Right ventricle myocardium superior (tissue), 1 donor: ENCODE results near the gene LIX1. TPM values are rescaled to one million over a fixed set of nuclear protein-coding genes. Genes with fewer than 3 reads are reported as not detected.
A peak's percentile ranks its signal among the peaks of the same experiment; 100 is the strongest.

Source experiments
- ATAC-seq: fragments of 200-7000 bp; cut with Tn5 transposase; one replicate; pipeline ENCODE4 v1.9.1; 2020; ENCODE audit warnings: mild to moderate bottlenecking; ENCODE audit not compliant: poor library complexity
- DNase-seq: peaks from one replicate; pipeline ENCODE4 v3.0.0-alpha.2; 2020
- intact Hi-C: fragments of 100-400 bp; cut with DNase I; formaldehyde crosslinking; loops from one replicate; pipeline ENCODE4 v1.11.2; 2022
- total RNA-seq: library from RNA; stranded (reverse); fragmentation: NEBNext Ultra II Directional; extraction: Animal tissue kit (Norgen Biotek cat#: 25700); gene quantifications from one replicate; pipeline ENCODE4 v1.2.1, GENCODE V29; 2021
- donor health status: DM: no; HTN: yes; CAD: no; lungs with severe emphysema.

Gene LIX1
- total RNA-seq, 1 donor from 2014 or later, result not detected

DNA sequence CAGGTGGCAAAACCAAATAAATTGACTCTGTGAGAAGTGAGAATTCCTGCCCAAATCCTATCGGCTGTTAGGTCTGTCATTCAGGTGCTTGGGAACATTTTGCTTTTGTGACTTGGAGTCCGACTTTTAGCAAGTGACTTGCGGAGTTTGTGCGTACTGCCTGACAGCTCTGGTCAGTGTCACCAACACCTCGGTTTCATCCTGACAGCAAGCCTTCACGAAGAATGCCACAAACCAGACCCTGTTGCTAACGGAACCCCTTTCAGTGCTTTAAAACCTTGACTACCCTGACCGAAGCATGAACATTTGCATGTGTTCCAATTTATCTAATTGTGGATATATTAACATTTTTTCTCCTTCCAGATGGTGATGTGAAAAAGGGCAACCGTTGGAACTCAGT lies 26.5 kb downstream of the LIX1 start:
- ATAC-seq, result peak; percentile 93
- intact Hi-C loops, result no loop called here
- peak; percentile 68 for DNase-seq

- intact Hi-C loops, result no loop called here
- DNase-seq (no peak), ATAC-seq (no peak)
These were observed 30.2 kb downstream of the LIX1 start for GRCh38 chr5:97112230-97112629.

GRCh38 chr5:97111616-97112015 lies 30.8 kb downstream of the LIX1 start:
- no peak for DNase-seq
- intact Hi-C loops, result no loop called here
- no peak for ATAC-seq

- ATAC-seq (no peak), DNase-seq (no peak)
- intact Hi-C loops, result no loop called here
These were observed 31.4 kb downstream of the LIX1 start for GRCh38 chr5:97111004-97111403.

DNA sequence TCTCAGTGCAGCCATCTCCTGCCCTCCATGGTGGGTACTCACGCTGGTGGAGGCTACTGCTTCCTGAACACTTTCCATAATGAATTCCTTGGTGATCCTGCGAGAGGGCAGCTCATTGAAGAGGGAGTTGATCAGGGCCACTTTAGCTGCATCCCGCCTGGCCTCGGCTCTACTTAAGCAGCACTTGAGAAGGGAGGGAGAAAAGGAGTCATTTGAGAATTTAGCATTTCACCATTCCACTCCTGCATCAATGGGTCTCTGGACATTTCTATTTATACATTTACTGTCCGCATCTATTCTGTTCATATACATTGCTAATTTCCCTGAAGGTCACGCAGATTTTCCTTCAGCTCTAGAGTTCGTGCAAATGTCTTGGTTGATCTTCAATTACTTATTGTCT lies 35.1 kb downstream of the LIX1 start:
- ATAC-seq, result no peak
- intact Hi-C loops, result no loop called here
- DNase-seq, result no peak

DNA sequence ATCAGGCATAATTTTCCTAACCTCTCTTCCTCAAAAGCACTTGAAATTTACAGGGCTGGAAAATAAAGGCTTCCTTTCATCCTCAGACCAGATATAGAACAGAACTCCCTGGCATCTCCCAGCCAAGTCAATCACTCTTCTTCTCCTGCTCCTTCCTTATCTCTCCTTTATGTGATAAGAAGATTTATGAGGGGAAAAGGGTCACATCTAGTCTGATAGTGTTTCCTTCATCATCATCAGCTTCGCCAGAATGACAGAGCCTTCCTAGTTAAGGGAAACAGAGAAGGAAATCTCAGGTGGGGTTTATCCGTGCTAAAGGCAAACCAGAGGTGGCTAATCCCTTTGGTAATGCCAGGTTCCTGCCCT lies 36.2 kb downstream of the LIX1 start:
- intact Hi-C loops, result no loop called here
- DNase-seq (no peak), ATAC-seq (no peak)

DNA sequence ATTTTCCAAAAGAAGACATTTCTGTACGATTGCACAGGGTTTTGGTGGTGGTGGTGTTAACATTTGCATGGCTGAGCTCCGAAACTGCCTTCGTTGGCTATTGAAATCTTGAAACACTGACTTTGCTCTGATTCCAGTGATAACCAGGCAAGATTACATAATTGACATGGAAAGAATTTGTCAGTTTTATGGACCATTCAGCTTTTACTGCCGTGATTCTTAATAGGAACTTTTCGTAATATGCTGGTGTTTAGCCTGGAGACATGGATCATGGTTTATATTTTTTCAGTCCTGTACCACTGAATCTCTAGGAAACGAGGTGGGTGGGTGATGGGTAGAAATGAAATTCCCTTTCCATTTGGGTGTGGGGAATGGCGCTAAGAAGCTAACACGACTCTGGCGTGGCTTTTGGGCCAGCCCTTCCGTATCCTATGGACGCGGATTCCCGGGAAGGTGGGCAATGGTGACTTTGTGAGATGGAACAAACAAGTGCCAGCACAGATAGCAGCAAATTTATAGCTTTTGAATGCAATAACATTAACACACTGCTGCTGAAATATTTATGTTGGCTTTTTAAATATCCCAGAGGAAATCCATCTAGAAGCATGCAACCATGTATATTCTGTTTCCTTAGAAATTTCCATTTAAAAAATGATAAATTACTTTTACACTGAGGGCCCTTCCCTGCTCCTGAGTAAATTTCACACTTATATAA lies 36.8 kb downstream of the LIX1 start:
- ATAC-seq, result no peak
- no peak for DNase-seq
- intact Hi-C loops, result no loop called here

DNA sequence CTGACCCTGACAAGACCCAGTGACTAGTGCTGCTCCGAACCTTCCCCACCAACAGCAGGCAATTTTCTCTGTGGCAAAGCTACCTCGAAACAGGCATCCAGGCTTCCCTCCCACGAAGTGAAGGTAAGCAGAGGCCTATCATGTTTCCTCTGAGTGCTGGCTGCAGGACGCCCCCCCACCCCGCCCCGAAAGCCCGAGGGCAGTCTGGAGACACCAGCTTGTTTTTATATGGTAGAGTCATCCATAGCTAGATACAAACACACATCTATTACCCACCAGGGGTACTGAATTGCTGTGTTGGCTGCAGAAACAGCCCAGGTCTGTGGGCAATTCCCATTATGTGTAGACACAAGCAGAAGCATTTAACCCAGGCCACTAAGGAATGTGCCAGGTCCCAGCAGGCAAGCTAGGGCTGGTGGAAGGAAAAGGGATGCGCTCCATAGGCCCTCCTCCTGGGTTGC lies 40.4 kb downstream of the LIX1 start:
- DNase-seq, result no peak
- intact Hi-C loops, result no loop called here
- no peak for ATAC-seq

GRCh38 chr5:97101189-97101910 lies 41.1 kb downstream of the LIX1 start:
- DNase-seq (no peak), ATAC-seq (no peak)
- intact Hi-C loops, result no loop called here

- intact Hi-C loops, result no loop called here
- DNase-seq, result no peak
- ATAC-seq, result no peak
These were observed 41.9 kb downstream of the LIX1 start for GRCh38 chr5:97100476-97100875.

DNA sequence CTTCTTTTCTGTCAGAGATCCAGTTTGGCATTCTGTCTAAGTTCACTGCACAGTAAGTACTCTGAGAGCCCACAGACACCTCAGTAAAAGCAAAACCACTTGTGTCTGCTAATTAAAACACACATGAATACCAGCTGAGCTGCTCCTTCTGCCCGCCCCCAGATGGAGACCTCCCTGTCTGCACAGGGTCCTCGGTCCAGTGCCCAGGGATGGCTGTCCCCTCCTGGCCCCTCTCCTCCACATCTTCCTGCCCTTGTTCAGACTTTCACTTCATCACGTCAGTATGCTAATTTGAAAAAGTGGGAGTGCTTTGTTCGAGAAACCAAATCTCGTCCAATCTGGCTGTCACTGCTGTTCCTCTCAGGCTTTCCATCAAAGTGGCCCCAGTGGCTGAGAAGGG lies 43.5 kb downstream of the LIX1 start:
- DNase-seq (no peak), ATAC-seq (peak; percentile 83)
- intact Hi-C loops, result no loop called here

GRCh38 chr5:97097326-97098230 lies 44.8 kb downstream of the LIX1 start:
- no peak for DNase-seq
- no peak for ATAC-seq
- intact Hi-C loops, result no loop called here

DNA sequence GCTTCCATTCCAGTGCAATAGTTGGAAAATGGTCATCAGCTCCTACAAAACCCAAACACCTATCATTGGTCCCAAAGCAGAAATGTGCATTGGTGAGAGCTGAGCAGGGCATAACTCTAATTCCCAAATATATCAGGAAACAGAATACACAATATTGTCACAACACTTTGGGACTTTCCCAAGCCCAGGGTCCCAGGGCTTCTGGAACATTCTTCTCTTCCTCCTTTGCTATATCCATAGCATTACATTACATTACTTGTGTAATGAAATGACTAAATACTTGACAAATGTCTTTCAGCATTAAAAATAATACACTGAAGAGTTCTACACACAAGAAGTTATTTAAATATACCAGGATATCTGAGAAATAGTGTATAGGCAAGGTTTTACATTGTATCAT lies 45.6 kb downstream of the LIX1 start:
- intact Hi-C loops, result no loop called here
- ATAC-seq, result no peak
- no peak for DNase-seq

DNA sequence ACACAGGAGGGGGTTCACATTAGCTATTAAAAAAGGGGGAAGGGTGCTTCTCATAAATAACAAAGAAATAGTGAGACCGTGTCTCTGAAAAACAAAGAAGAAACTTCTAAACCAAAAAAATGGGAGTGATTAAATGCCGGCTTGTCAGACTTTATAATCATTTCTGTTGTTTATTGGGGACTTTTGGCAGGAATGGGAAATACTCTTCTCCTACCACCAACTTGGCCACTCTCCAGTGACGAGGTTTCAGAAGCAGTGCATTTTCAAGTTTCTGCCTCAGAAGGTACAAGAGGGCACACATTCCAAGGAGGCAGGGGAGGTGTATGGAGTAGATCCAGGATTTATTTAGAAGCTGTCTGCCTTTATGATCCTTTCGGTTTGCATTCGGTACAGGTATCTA lies 46.2 kb downstream of the LIX1 start:
- intact Hi-C loops, result no loop called here
- DNase-seq, result no peak
- no peak for ATAC-seq

- no peak for DNase-seq
- ATAC-seq, result no peak
- intact Hi-C loops, result no loop called here
These were observed 47.1 kb downstream of the LIX1 start for GRCh38 chr5:97095318-97095732.

GRCh38 chr5:97094579-97095317 lies 47.7 kb downstream of the LIX1 start:
- intact Hi-C loops, result no loop called here
- no peak for ATAC-seq
- no peak for DNase-seq

DNA sequence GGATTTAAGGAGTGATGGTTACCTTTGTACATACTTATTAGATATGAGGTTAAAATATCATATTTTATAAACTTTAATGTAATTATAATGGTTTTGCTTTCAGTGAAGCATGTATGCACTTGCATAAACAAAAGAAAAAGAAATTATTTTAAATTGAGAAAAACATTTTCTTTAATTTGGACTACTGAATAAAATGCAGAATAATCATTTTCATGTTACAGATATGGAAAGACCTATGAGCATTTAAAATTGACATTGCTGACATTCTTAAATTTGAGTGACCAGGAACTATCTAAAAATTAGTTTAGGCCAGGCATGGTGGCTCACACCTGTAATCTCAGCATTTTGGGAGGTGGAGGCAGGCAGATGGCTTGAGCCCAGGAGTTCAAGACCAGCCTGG lies 49.2 kb downstream of the LIX1 start:
- DNase-seq (no peak), ATAC-seq (no peak)
- intact Hi-C loops, result no loop called here

- intact Hi-C loops, result no loop called here
- ATAC-seq, result no peak
- no peak for DNase-seq
These were observed 51.5 kb downstream of the LIX1 start for GRCh38 chr5:97090944-97091343.
